Ovary (tissue), 9 donors: ENCODE measurements around the gene CACNG1. TPM values are rescaled to one million over a fixed set of nuclear protein-coding genes. Genes with fewer than 3 reads are reported as not detected.
"Not testable (repeated sequence)": the region's sequence is repeated elsewhere in the genome, so short reads cannot be mapped to it uniquely, and the experiment has no call there.

ENCODE experiments used
- DNase-seq, 5 donors: peaks; one replicate each; pipeline ENCODE4 v3.0.0-alpha.2; 2019 to 2020
- H3K27ac ChIP-seq, 2 donors: fragments of 200-600 bp; one replicate each; pipeline versions ENCODE4 v1.5.1 to v1.8.0; 2019 to 2022
- H3K27me3 ChIP-seq: fragments of 200-600 bp; one replicate; pipeline ENCODE4 v1.8.0; 2022
- H3K36me3 ChIP-seq: fragments of 200-600 bp; sonication (generic); one replicate; pipeline ENCODE4 v1.5.1; 2019
- H3K4me1 ChIP-seq: one replicate; pipeline ENCODE4 v1.8.1; 2013; ENCODE audit warnings: mild to moderate bottlenecking, moderate library complexity; ENCODE audit not compliant: insufficient read depth
- H3K4me3 ChIP-seq: fragments of 200-600 bp; sonication (generic); one replicate; pipeline ENCODE4 v1.5.1; 2017
- H3K9me3 ChIP-seq, 2 donors: fragments of 200-600 bp in 1 of 2; sonication (generic) in 1 of 2; one replicate each; pipeline versions ENCODE4 v1.5.1 to v1.8.1; 2013 to 2019; ENCODE audit warnings: mild to moderate bottlenecking in 1 of 2, moderate library complexity in 1 of 2
- CTCF ChIP-seq, 3 donors: fragments of 450-650 bp in 2 of 3; fragments of 200-600 bp in 1 of 3; IDR thresholded peaks; one replicate each; pipeline versions ENCODE4 v1.5.1 to v1.8.0; 2016 to 2022; ENCODE audit warnings: antibody characterized with exemption in 3 of 3, mild to moderate bottlenecking in 1 of 3
- EP300 ChIP-seq: sonication (generic); formaldehyde crosslinking; IDR thresholded peaks from one replicate; pipeline ENCODE4 v1.6.1; 2017; ENCODE audit warnings: antibody characterized with exemption
- POLR2A ChIP-seq: fragments of 450-650 bp; IDR thresholded peaks from one replicate; pipeline ENCODE4 v1.6.1; 2017; ENCODE audit warnings: antibody characterized with exemption, mild to moderate bottlenecking, moderate library complexity
- WGBS, 3 donors: extraction: QIAGEN DNeasy Blood & Tissue Kit in 1 of 3; methylation state at CpG; one replicate each; pipeline versions ENCODE4 v1.1.5 to v1.1.7; 2013 to 2017; 5-methylcytosine and 5-hydroxymethylcytosine counted together
- intact Hi-C, 4 donors: fragments of 100-400 bp; cut with DNase I; formaldehyde crosslinking; loops; one replicate each; pipeline versions ENCODE4 v1.11.0 to v1.15.1; 2022 to 2023
- polyA plus RNA-seq, 2 donors: library from polyadenylated mRNA; stranded (reverse); fragments of 200-250 nt in 1 of 2; fragments of 350-450 nt in 1 of 2; fragmentation: Illumina TruSeq in 1 of 2; extraction: RNeasy Lipid Tissue Mini Kit (QIAGEN cat#74804) in 1 of 2; gene quantifications; one replicate each; pipeline ENCODE4 v1.2.3, GENCODE V29; 2013 to 2014
- total RNA-seq, 7 donors: library from RNA; depleted of rRNA in 2 of 7; stranded (reverse); fragments of >200 nt in 2 of 7; fragmentation: NEBNext Ultra II Directional in 3 of 7; extraction: Animal tissue kit (Norgen Biotek cat#: 25700) in 3 of 7; gene quantifications; one replicate each; pipeline versions ENCODE4 v1.1.0 to v1.2.4, GENCODE V29; 2016 to 2023
- donor health status: DM: no; HTN: no; CAD: no; lungs with moderate emphysema.
- donor health status: DM: no; HTN: no; CAD: no.
- donor health status: Bipolar disorder and iron deficiency.
- donor health status: DM: yes; HTN: yes; CAD: no.
- donor health status: DM: no; HTN: no; CAD: no.
- donor health status: DM: yes; HTN: yes; CAD: no.

CACNG1 gene
- total and polyA plus RNA-seq, 9 donors: 0.46 TPM; not detected in 8

GRCh38 chr17:67038861-67039365 lies 5.4 kb upstream of the CACNG1 start:
- H3K36me3 ChIP-seq: no peaks in the 10 kb centered on the region
- H3K4me3 ChIP-seq: no peak overlapping the region
- 22 to 29% (median 23%) methylated on average over 5 of the region's 5 CpGs for WGBS, 3 donors
- no peak overlapping the region for H3K27ac ChIP-seq
- DNase-seq: no peak
- TF ChIP-seq CTCF (IDR thresholded peaks at IDR 0.05): no peak
- TF ChIP-seq POLR2A: no peak
- no peak for TF ChIP-seq EP300
- H3K9me3 ChIP-seq: no peaks in the 10 kb centered on the region
- H3K4me1 ChIP-seq: no peaks in the 10 kb centered on the region
- intact Hi-C loops: no loop called here
- H3K27me3 ChIP-seq: no peaks in the 10 kb centered on the region

- no peaks in the 10 kb centered on the region for H3K9me3 ChIP-seq
- WGBS, 3 donors: 88 to 90% (median 89%) methylated on average over 6 of the region's 6 CpGs
- no peaks in the 10 kb centered on the region for H3K36me3 ChIP-seq
- no peak for DNase-seq
- intact Hi-C loops: no loop called here
- no peak for TF ChIP-seq CTCF (IDR thresholded peaks at IDR 0.05)
- TF ChIP-seq EP300: no peak
- no peak for TF ChIP-seq POLR2A
- H3K4me3 ChIP-seq: no peak overlapping the region
- no peaks in the 10 kb centered on the region for H3K27me3 ChIP-seq
- no peak overlapping the region for H3K27ac ChIP-seq
- no peaks in the 10 kb centered on the region for H3K4me1 ChIP-seq
Observed at GRCh38 chr17:67040652-67041051, 3.7 kb upstream of the CACNG1 start.

GRCh38 chr17:67041119-67041518 lies 3.2 kb upstream of the CACNG1 start:
- H3K36me3 ChIP-seq, H3K27me3 ChIP-seq, intact Hi-C loops, H3K27ac ChIP-seq, DNase-seq, H3K9me3 ChIP-seq, H3K4me3 ChIP-seq, H3K4me1 ChIP-seq: not testable (repeated sequence)
- WGBS, 3 donors: 86 to 87% (median 87%) methylated on average over 5 of the region's 5 CpGs

- H3K4me3 ChIP-seq: no peak overlapping the region
- DNase-seq: no peak
- intact Hi-C loops: no loop called here
- no peak overlapping the region for H3K27ac ChIP-seq
- H3K9me3 ChIP-seq: no peaks in the 10 kb centered on the region
- TF ChIP-seq CTCF (IDR thresholded peaks at IDR 0.05): no peak
- no peak for TF ChIP-seq POLR2A
- no peak for TF ChIP-seq EP300
- H3K4me1 ChIP-seq: no peaks in the 10 kb centered on the region
- H3K36me3 ChIP-seq: no peaks in the 10 kb centered on the region
- 76 to 79% (median 77%) methylated on average over 7 of the region's 7 CpGs for WGBS, 3 donors
- H3K27me3 ChIP-seq: no peaks in the 10 kb centered on the region
Observed at GRCh38 chr17:67041531-67041930, 2.8 kb upstream of the CACNG1 start.

GRCh38 chr17:67041941-67042899 lies 2.1 kb upstream of the CACNG1 start:
- WGBS, 3 donors: 57 to 68% (median 66%) methylated on average over 11 of the region's 11 CpGs
- Histone ChIP-seq H3K36me3 (no peaks in the 10 kb centered on the region), H3K4me3 (no peak overlapping the region), H3K4me1 (no peaks in the 10 kb centered on the region), H3K27ac (no peak overlapping the region), H3K9me3 (no peaks in the 10 kb centered on the region), H3K27me3 (no peaks in the 10 kb centered on the region)
- no peak for DNase-seq
- intact Hi-C loops: no loop called here
- TF ChIP-seq POLR2A: no peak
- no peak for TF ChIP-seq EP300
- no peak for TF ChIP-seq CTCF (IDR thresholded peaks at IDR 0.05)
